ENCODE results near the gene EXT2.

DNA sequence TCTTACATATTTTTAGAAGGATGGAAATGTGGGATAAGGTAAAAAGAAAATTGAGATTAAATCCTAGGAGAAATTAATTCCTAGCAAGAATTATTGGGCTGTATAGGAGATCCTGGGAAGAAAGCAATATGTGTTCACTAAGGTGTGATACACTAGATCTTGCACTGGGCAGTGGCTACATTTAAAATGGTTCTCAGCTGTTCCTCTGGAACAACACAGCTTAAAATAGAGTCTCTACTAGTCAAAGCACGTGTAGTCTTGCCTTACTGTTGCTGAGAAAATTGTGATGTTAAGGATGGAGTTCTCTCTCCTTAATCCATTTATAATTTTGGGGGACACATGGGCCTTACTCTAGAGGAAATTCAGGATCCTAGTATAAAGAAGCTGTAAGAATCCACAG lies 54.9 kb downstream of the EXT2 start:
- TF ChIP-seq GATA3 (IDR thresholded peaks at IDR 0.05; ENCODE audit: low read depth, low read length) (no peak), GATA2 (IDR thresholded peaks at IDR 0.05; ENCODE audit: low read depth, low read length) (no peak)
